Measurements from ENCODE around the gene JAG1. TPM values are rescaled to one million over a fixed set of nuclear protein-coding genes. Genes with fewer than 3 reads are reported as not detected.

JAG1 gene
- total RNA-seq, 1 donor from 2014 or later, result 278 TPM

GRCh38 chr20:10710991-10711775 lies 37.4 kb upstream of the JAG1 start:
- H3K27ac Mint-ChIP-seq (ENCODE audit: unreplicated experiment), result no peak overlapping the region
- Histone ChIP-seq H3K27ac (ENCODE audit: low read depth, low read length) (no peak overlapping the region), H3K36me3 (ENCODE audit: insufficient read depth, low read length) (no peaks in the 10 kb centered on the region), H3K27me3 (ENCODE audit: insufficient read depth, low read length) (no peaks in the 10 kb centered on the region), H3K79me2 (ENCODE audit: insufficient read depth, low read length) (no peaks in the 10 kb centered on the region), H3K4me2 (ENCODE audit: low read length) (no peak overlapping the region), H3K9me3 (ENCODE audit: insufficient read depth, low read depth, low read length) (no peaks in the 10 kb centered on the region), H4K20me1 (ENCODE audit: insufficient read depth, low read length) (no peaks in the 10 kb centered on the region), H2AFZ (ENCODE audit: low read depth, low read length) (no peak overlapping the region), H3K9ac (ENCODE audit: low read length) (no peak overlapping the region), H3K4me3 (ENCODE audit: insufficient read depth, low read depth, low read length) (no peak overlapping the region), H3K4me1 (ENCODE audit: insufficient read depth, low read length) (peaks cover 29% of the 10 kb centered on the region)
- no peaks in the 10 kb centered on the region for H3K36me3 Mint-ChIP-seq (ENCODE audit: low read depth, unreplicated experiment)
- H3K9me3 Mint-ChIP-seq (ENCODE audit: unreplicated experiment), result no peaks in the 10 kb centered on the region
- no peak for TF ChIP-seq CTCF (IDR thresholded peaks at IDR 0.05; ENCODE audit: insufficient read depth, low read depth, low read length)
- TF ChIP-seq EZH2 (IDR thresholded peaks at IDR 0.05; ENCODE audit: insufficient read depth, low read length), result no peak
- no peak overlapping the region for H3K4me3 Mint-ChIP-seq (ENCODE audit: unreplicated experiment)
- no peaks in the 10 kb centered on the region for H3K27me3 Mint-ChIP-seq (ENCODE audit: low read depth, unreplicated experiment)
- DNase-seq (ENCODE audit: low read depth) (no peak), FAIRE-seq (no peak)
- H3K4me1 Mint-ChIP-seq (ENCODE audit: low read depth, unreplicated experiment), result peaks cover 18% of the 10 kb centered on the region

- Mint-ChIP-seq H3K27me3 (ENCODE audit: low read depth, unreplicated experiment) (no peaks in the 10 kb centered on the region), H3K27ac (ENCODE audit: unreplicated experiment) (no peak overlapping the region), H3K4me1 (ENCODE audit: low read depth, unreplicated experiment) (peaks cover 17% of the 10 kb centered on the region), H3K36me3 (ENCODE audit: low read depth, unreplicated experiment) (no peaks in the 10 kb centered on the region), H3K9me3 (ENCODE audit: unreplicated experiment) (no peaks in the 10 kb centered on the region), H3K4me3 (ENCODE audit: unreplicated experiment) (no peak overlapping the region)
- Histone ChIP-seq H3K79me2 (ENCODE audit: insufficient read depth, low read length) (no peaks in the 10 kb centered on the region), H3K4me2 (ENCODE audit: low read length) (no peak overlapping the region), H3K36me3 (ENCODE audit: insufficient read depth, low read length) (no peaks in the 10 kb centered on the region), H3K9ac (ENCODE audit: low read length) (no peak overlapping the region), H3K4me1 (ENCODE audit: insufficient read depth, low read length) (peaks cover 22% of the 10 kb centered on the region), H3K9me3 (ENCODE audit: insufficient read depth, low read depth, low read length) (no peaks in the 10 kb centered on the region), H2AFZ (ENCODE audit: low read depth, low read length) (no peak overlapping the region), H3K27ac (ENCODE audit: low read depth, low read length) (no peak overlapping the region), H3K27me3 (ENCODE audit: insufficient read depth, low read length) (no peaks in the 10 kb centered on the region), H4K20me1 (ENCODE audit: insufficient read depth, low read length) (no peaks in the 10 kb centered on the region), H3K4me3 (ENCODE audit: insufficient read depth, low read depth, low read length) (no peak overlapping the region)
- FAIRE-seq, result no peak
- DNase-seq (ENCODE audit: low read depth), result no peak
- TF ChIP-seq EZH2 (IDR thresholded peaks at IDR 0.05; ENCODE audit: insufficient read depth, low read length) (no peak), CTCF (IDR thresholded peaks at IDR 0.05; ENCODE audit: insufficient read depth, low read depth, low read length) (no peak)
Observed at GRCh38 chr20:10709916-10710315, 36.1 kb upstream of the JAG1 start.

Measured in astrocyte (in vitro differentiated cells and primary cell).